IMR-90 (cell line): Measurements from ENCODE around the gene FLRT3. TPM values are rescaled to one million over a fixed set of nuclear protein-coding genes. Genes with fewer than 3 reads are reported as not detected.

Source experiments
- ATAC-seq: fragments of 200-7000 bp; cut with Tn5 transposase; 2 replicates; pipeline ENCODE4 v1.9.1; 2020; ENCODE audit warnings: low read depth, mild to moderate bottlenecking, moderate library complexity
- BruUV-seq: library from RNA; stranded (reverse); fragments of 400-500 nt; replicated peaks from 2 replicates; lab custom pipeline; 2021; lab: Mats Ljungman, UMichigan
- CTCF ChIA-PET: fragments of 300-600 bp; formaldehyde crosslinking; extraction: SDS; loops from one replicate; lab custom pipeline; 2021; ENCODE audit warnings: antibody characterized with exemption; lab: Yijun Ruan, JAX
- POLR2A ChIA-PET: fragments of 300-600 bp; sonication (Branson Sonifier 250); formaldehyde crosslinking; loops from one replicate; lab custom pipeline; 2022; ENCODE audit warnings: antibody characterized with exemption; ENCODE audit not compliant: unreplicated experiment; lab: Charles Lee
- DNase-seq: peaks from one replicate; pipeline ENCODE4 v3.0.0; 2013
- H2AFZ ChIP-seq: replicated peaks from 2 replicates; pipeline ENCODE3; 2013; ENCODE audit warnings: low read length, mild to moderate bottlenecking; ENCODE audit not compliant: poor library complexity
- H2AK5ac ChIP-seq: 2 replicates; pipeline ENCODE4 v1.6.1; 2013; ENCODE audit warnings: low read depth, low read length, inconsistent platforms
- H2AK9ac ChIP-seq: replicated peaks from 2 replicates; pipeline ENCODE3; 2013; ENCODE audit warnings: mild to moderate bottlenecking, low read depth, low read length, moderate library complexity; ENCODE audit not compliant: poor library complexity
- H2BK120ac ChIP-seq: 2 replicates; pipeline ENCODE4 v1.6.1; 2013; ENCODE audit warnings: low read depth, low read length, inconsistent platforms
- H2BK15ac ChIP-seq: 3 replicates; pipeline ENCODE4 v1.6.1; 2013; ENCODE audit warnings: low read depth, low read length, inconsistent platforms
- H2BK20ac ChIP-seq: 2 replicates; pipeline ENCODE4 v1.6.1; 2013; ENCODE audit warnings: low read depth, mild to moderate bottlenecking, inconsistent platforms, low read length, moderate library complexity
- H2BK5ac ChIP-seq: 2 replicates; pipeline ENCODE4 v1.6.1; 2013; ENCODE audit warnings: mild to moderate bottlenecking, low read depth, low read length, inconsistent platforms; ENCODE audit not compliant: poor library complexity, severe bottlenecking
- H3K14ac ChIP-seq: replicated peaks from 2 replicates; pipeline ENCODE4 v1.6.1; 2013; ENCODE audit warnings: low read depth, low read length, inconsistent platforms
- H3K18ac ChIP-seq: 2 replicates; pipeline ENCODE4 v1.6.1; 2013; ENCODE audit warnings: low read depth, low read length, control low read depth
- H3K23ac ChIP-seq: 2 replicates; pipeline ENCODE4 v1.6.1; 2013; ENCODE audit warnings: low read depth, low read length, inconsistent platforms
- H3K27ac ChIP-seq: 2 replicates; pipeline ENCODE4 v1.5.1; 2013; ENCODE audit warnings: mild to moderate bottlenecking, control low read depth, low read length; ENCODE audit not compliant: insufficient read depth
- H3K27me3 ChIP-seq: 2 replicates; pipeline ENCODE4 v1.6.1; 2013; ENCODE audit warnings: low read length; ENCODE audit not compliant: control insufficient read depth, insufficient read depth
- H3K36me3 ChIP-seq: 2 replicates; pipeline ENCODE4 v1.6.1; 2013; ENCODE audit warnings: low read length, mixed read lengths; ENCODE audit not compliant: control insufficient read depth, insufficient read depth
- H3K4ac ChIP-seq: 2 replicates; pipeline ENCODE4 v1.6.1; 2013; ENCODE audit warnings: low read depth, low read length, inconsistent platforms
- H3K4me1 ChIP-seq: 2 replicates; pipeline ENCODE4 v1.6.1; 2013; ENCODE audit warnings: low read length, mixed read lengths; ENCODE audit not compliant: control insufficient read depth, insufficient read depth
- H3K4me2 ChIP-seq: 2 replicates; pipeline ENCODE4 v1.6.1; 2013; ENCODE audit warnings: low read depth, mild to moderate bottlenecking, control low read depth, low read length, moderate library complexity
- H3K4me3 ChIP-seq: 2 replicates; pipeline ENCODE4 v1.5.1; 2013; ENCODE audit warnings: low read depth, mild to moderate bottlenecking, control low read depth, low read length, moderate library complexity; ENCODE audit not compliant: insufficient read depth
- H3K56ac ChIP-seq: 2 replicates; pipeline ENCODE4 v1.6.1; 2013; ENCODE audit warnings: low read length, inconsistent platforms; ENCODE audit not compliant: insufficient read depth; ENCODE audit errors: extremely low read depth
- H3K79me1 ChIP-seq, 2 experiments: 2 replicates each; pipeline ENCODE4 v1.6.1; 2013; ENCODE audit warnings: low read length in 2 of 2, inconsistent platforms in 1 of 2, low read depth in 1 of 2
- H3K9ac ChIP-seq: 2 replicates; pipeline ENCODE4 v1.6.1; 2013; ENCODE audit warnings: low read depth, low read length, control low read depth
- H3K9me1 ChIP-seq: 2 replicates; pipeline ENCODE4 v1.6.1; 2013; ENCODE audit warnings: low read length, inconsistent platforms; ENCODE audit not compliant: insufficient read depth
- H3K9me3 ChIP-seq: 2 replicates; pipeline ENCODE4 v1.6.1; 2013; ENCODE audit warnings: low read length; ENCODE audit not compliant: control insufficient read depth, insufficient read depth
- H4K20me1 ChIP-seq: 2 replicates; pipeline ENCODE4 v1.6.1; 2013; ENCODE audit warnings: low read length, inconsistent platforms; ENCODE audit not compliant: insufficient read depth
- H4K5ac ChIP-seq: 2 replicates; pipeline ENCODE4 v1.6.1; 2013; ENCODE audit warnings: mild to moderate bottlenecking, low read depth, low read length, control low read depth
- H4K8ac ChIP-seq, 2 experiments: 2 replicates each; pipeline ENCODE4 v1.6.1; 2013; ENCODE audit warnings: low read depth in 2 of 2, low read length in 2 of 2, control low read depth in 1 of 2, inconsistent platforms in 1 of 2
- H4K91ac ChIP-seq: 2 replicates; pipeline ENCODE4 v1.6.1; 2013; ENCODE audit warnings: low read depth, low read length, inconsistent platforms; ENCODE audit not compliant: insufficient read depth
- BHLHE40 ChIP-seq: fragments of 150-350 bp; IDR thresholded peaks from 2 replicates; pipeline ENCODE4 v1.6.1; 2016; ENCODE audit warnings: mild to moderate bottlenecking, low read depth, low read length
- CEBPB ChIP-seq: IDR thresholded peaks from 2 replicates; pipeline ENCODE4 v1.6.1; 2012; ENCODE audit warnings: low read depth, low read length, improper control_type of control experiment
- CHD1 ChIP-seq: IDR thresholded peaks from 2 replicates; pipeline ENCODE4 v1.6.1; 2012; ENCODE audit warnings: low read depth, low read length, improper control_type of control experiment
- FOS ChIP-seq: fragments of 150-350 bp; IDR thresholded peaks from 2 replicates; pipeline ENCODE4 v1.6.1; 2016; ENCODE audit warnings: low read depth, low read length
- MAZ ChIP-seq: IDR thresholded peaks from 2 replicates; pipeline ENCODE4 v1.6.1; 2012; ENCODE audit warnings: low read depth, mild to moderate bottlenecking, low read length, improper control_type of control experiment, moderate library complexity, borderline replicate concordance
- NFE2L2 ChIP-seq: fragments of 150-350 bp; IDR thresholded peaks from 2 replicates; pipeline ENCODE4 v1.6.1; 2016; ENCODE audit warnings: low read depth, mild to moderate bottlenecking, low read length
- POLR2A ChIP-seq: IDR thresholded peaks from 2 replicates; pipeline ENCODE4 v1.6.1; 2012; ENCODE audit warnings: mild to moderate bottlenecking, low read depth, low read length
- RAD21 ChIP-seq: IDR thresholded peaks from 2 replicates; pipeline ENCODE4 v1.6.1; 2012; ENCODE audit warnings: low read length, improper control_type of control experiment
- RCOR1 ChIP-seq: IDR thresholded peaks from 2 replicates; pipeline ENCODE4 v1.6.1; 2012; ENCODE audit warnings: mild to moderate bottlenecking, low read length, improper control_type of control experiment; ENCODE audit not compliant: insufficient replicate concordance
- RFX5 ChIP-seq: IDR thresholded peaks from 2 replicates; pipeline ENCODE4 v1.8.0; 2012; ENCODE audit warnings: low read depth, mild to moderate bottlenecking, low read length, moderate library complexity
- SMC3 ChIP-seq: fragments of 150-350 bp; IDR thresholded peaks from 2 replicates; pipeline ENCODE4 v1.6.1; 2016; ENCODE audit warnings: low read depth, mild to moderate bottlenecking, antibody characterized with exemption, low read length, moderate library complexity
- WGBS, 2 experiments: methylation state at CpG; one replicate each; pipeline versions ENCODE4 v1.1.5 to v1.1.7; 2013; ENCODE audit warnings: missing lambda C conversion rate in 2 of 2; ENCODE audit not compliant: insufficient read length in 1 of 2; ENCODE audit errors: extremely low coverage in 2 of 2; 5-methylcytosine and 5-hydroxymethylcytosine counted together
- dilution Hi-C: fragments of 300-500 bp; cut with HindIII; formaldehyde crosslinking; loops from one replicate; pipeline ENCODE4 v1.14.3; 2018; ENCODE audit warnings: low sequenced_read_pairs; ENCODE audit not compliant: unreplicated experiment
- in situ Hi-C: fragments of 300-500 bp; cut with MboI; formaldehyde crosslinking; loops from 3 replicates; pipeline ENCODE4 v1.14.3; 2019; ENCODE audit warnings: low sequenced_read_pairs, inconsistent platforms, mixed read lengths
- intact Hi-C: fragments of 100-400 bp; cut with micrococcal nuclease; formaldehyde crosslinking; loops from 2 replicates; pipeline ENCODE4 v1.10.0; 2022
- polyA plus RNA-seq, 3 experiments: library from polyadenylated mRNA; depleted of rRNA; stranded (reverse); fragments of >200 nt; gene quantifications; 2 replicates each; pipeline ENCODE4 v1.2.3, GENCODE V29; 2012; ENCODE audit warnings: low replicate concordance in 1 of 3
- total RNA-seq: library from RNA; depleted of rRNA; stranded (reverse); fragments of >200 nt; gene quantifications from 2 replicates; pipeline ENCODE4 v1.2.3, GENCODE V29; 2012
- TF ChIP-seq, protein P1 (sequence below): conservative IDR thresholded peaks from 2 replicates; pipeline ENCODE4 v1.5.1; 2012; ENCODE audit warnings: mild to moderate bottlenecking, low read depth, low read length, improper control_type of control experiment

FLRT3 gene
- total and polyA plus RNA-seq, 2 of the 4 experiments (the other 2 are of a cell fraction) = 1.8 to 6.6 TPM

DNA sequence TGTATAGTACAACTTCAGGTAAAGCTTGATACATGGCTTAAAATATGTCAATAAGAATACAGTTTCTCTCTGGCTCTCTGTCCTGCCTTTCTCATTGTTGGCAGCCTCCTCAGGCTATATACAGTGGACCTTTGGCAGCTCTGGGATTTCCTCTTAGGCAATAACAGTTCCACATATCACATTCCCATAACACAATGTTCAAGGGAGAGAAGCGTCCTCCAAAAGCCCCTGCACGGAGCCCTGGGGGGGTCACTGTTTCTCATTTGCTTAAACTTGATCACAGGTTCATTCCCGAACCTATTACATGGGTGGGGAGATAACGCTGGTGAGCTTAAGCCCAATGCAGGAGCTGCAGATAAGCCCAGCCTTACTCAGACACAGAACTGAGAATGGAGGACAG lies 4.4 kb upstream of the FLRT3 start:
- Histone ChIP-seq H3K18ac (no peak overlapping the region), H2BK5ac (no peak overlapping the region), H2BK15ac (no peak overlapping the region), H4K20me1 (no peaks in the 10 kb centered on the region), H3K4ac (no peak overlapping the region), H3K27ac (no peak overlapping the region), H3K27me3 (no peaks in the 10 kb centered on the region), H3K9me3 (no peaks in the 10 kb centered on the region), H4K91ac (no peak overlapping the region), H3K56ac (no peak overlapping the region), H3K9ac (no peak overlapping the region), H2BK20ac (no peak overlapping the region), H3K4me2 (no peak overlapping the region), H2AFZ (no peak overlapping the region), H3K4me1 (peaks cover 2% of the 10 kb centered on the region; the same call in 1 of the 2 replicates), H4K5ac (no peak overlapping the region), H3K9me1 (no peaks in the 10 kb centered on the region), H3K4me3 (no peak overlapping the region), H3K36me3 (no peaks in the 10 kb centered on the region), H2AK9ac (no peak overlapping the region), H3K23ac (no peak overlapping the region), H4K8ac (no peak overlapping the region), H2BK120ac (no peak overlapping the region), H2AK5ac (no peak overlapping the region), H3K14ac (no peak overlapping the region), H3K79me1 (no peaks in the 10 kb centered on the region)
- in situ Hi-C loops (no loop called here), dilution Hi-C loops (no loop called here), intact Hi-C loops (no loop called here)
- ChIA-PET POLR2A (no interaction called here), CTCF (no interaction called here)
- WGBS, 2 experiments = no CpG with 5 or more reads among the region's 4 CpGs
- no peak for ATAC-seq
- peak; percentile 9 for DNase-seq
- no TSS peak for BruUV-seq
- TF ChIP-seq MAZ = no peak
- no peak for TF ChIP-seq RAD21
- TF ChIP-seq CHD1 = no peak
- TF ChIP-seq NFE2L2 = no peak
- no peak for TF ChIP-seq FOS
- TF ChIP-seq RFX5 = no peak
- TF ChIP-seq POLR2A = no peak
- no peak for TF ChIP-seq BHLHE40
- TF ChIP-seq CEBPB = no peak
- TF ChIP-seq, protein P1, sequence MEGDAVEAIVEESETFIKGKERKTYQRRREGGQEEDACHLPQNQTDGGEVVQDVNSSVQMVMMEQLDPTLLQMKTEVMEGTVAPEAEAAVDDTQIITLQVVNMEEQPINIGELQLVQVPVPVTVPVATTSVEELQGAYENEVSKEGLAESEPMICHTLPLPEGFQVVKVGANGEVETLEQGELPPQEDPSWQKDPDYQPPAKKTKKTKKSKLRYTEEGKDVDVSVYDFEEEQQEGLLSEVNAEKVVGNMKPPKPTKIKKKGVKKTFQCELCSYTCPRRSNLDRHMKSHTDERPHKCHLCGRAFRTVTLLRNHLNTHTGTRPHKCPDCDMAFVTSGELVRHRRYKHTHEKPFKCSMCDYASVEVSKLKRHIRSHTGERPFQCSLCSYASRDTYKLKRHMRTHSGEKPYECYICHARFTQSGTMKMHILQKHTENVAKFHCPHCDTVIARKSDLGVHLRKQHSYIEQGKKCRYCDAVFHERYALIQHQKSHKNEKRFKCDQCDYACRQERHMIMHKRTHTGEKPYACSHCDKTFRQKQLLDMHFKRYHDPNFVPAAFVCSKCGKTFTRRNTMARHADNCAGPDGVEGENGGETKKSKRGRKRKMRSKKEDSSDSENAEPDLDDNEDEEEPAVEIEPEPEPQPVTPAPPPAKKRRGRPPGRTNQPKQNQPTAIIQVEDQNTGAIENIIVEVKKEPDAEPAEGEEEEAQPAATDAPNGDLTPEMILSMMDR = no peak
- TF ChIP-seq SMC3 = no peak
- TF ChIP-seq RCOR1 = no peak
